CD14-positive monocyte (primary cell): ENCODE measurements around the gene TES. TPM values are rescaled to one million over a fixed set of nuclear protein-coding genes. Genes with fewer than 3 reads are reported as not detected.

Experiments used
- DNase-seq, 3 donors: peaks; one replicate each; pipeline ENCODE4 v3.0.0-alpha.2; 2011 to 2022
- H2AFZ ChIP-seq: 2 replicates; pipeline ENCODE4 v1.6.0; 2012; ENCODE audit warnings: mild to moderate bottlenecking, low read depth, low read length, inconsistent platforms; ENCODE audit not compliant: insufficient read depth, poor library complexity, severe bottlenecking
- H3K27ac ChIP-seq, 2 donors: 1 replicate in 1 of 2; 2 replicates in 1 of 2; pipeline ENCODE4 v1.5.1; 2012 to 2013; ENCODE audit warnings: low read length in 2 of 2, control low read depth in 1 of 2, inconsistent platforms in 1 of 2, low read depth in 1 of 2, mild to moderate bottlenecking in 1 of 2
- H3K27me3 ChIP-seq, 2 donors: one replicate each; pipeline versions ENCODE4 v1.6.0 to v1.6.1; 2011 to 2013; ENCODE audit warnings: low read length in 2 of 2; ENCODE audit not compliant: control insufficient read depth in 2 of 2, insufficient read depth in 2 of 2
- H3K36me3 ChIP-seq, 2 donors: replicated peaks in 1 of 2; 1 replicate in 1 of 2; 2 replicates in 1 of 2; pipeline versions ENCODE4 v1.5.1 to v1.6.1; 2012 to 2013; ENCODE audit warnings: low read length in 2 of 2, control low read depth in 1 of 2, inconsistent platforms in 1 of 2, mild to moderate bottlenecking in 1 of 2; ENCODE audit not compliant: insufficient read depth in 2 of 2, control insufficient read depth in 1 of 2
- H3K4me1 ChIP-seq, 2 donors: 1 replicate in 1 of 2; 2 replicates in 1 of 2; pipeline versions ENCODE4 v1.5.1 to v1.6.1; 2012 to 2013; ENCODE audit warnings: low read length in 2 of 2, control low read depth in 1 of 2, inconsistent platforms in 1 of 2, mild to moderate bottlenecking in 1 of 2, moderate library complexity in 1 of 2; ENCODE audit not compliant: insufficient read depth in 2 of 2, control insufficient read depth in 1 of 2
- H3K4me2 ChIP-seq: replicated peaks from 2 replicates; pipeline ENCODE3; 2012; ENCODE audit warnings: low read length, moderate library complexity, mild to moderate bottlenecking; ENCODE audit not compliant: poor library complexity, severe bottlenecking; ENCODE audit errors: extremely low read depth
- H3K4me3 ChIP-seq, 3 experiments: fragments of 200-600 bp in 1 of 3; sonication (generic) in 1 of 3; replicated peaks in 1 of 3; 1 replicate in 2 of 3; 2 replicates in 1 of 3; pipeline ENCODE4 v1.5.1; 2011 to 2013; ENCODE audit warnings: low read length in 3 of 3, mild to moderate bottlenecking in 3 of 3, control low read depth in 2 of 3, low read depth in 2 of 3, inconsistent platforms in 1 of 3, moderate library complexity in 1 of 3
- H3K79me2 ChIP-seq: 2 replicates; pipeline ENCODE4 v1.6.0; 2012; ENCODE audit warnings: mild to moderate bottlenecking, control low read depth, inconsistent platforms, low read length, moderate library complexity; ENCODE audit not compliant: insufficient read depth
- H3K9ac ChIP-seq: 2 replicates; pipeline ENCODE4 v1.6.0; 2017; ENCODE audit warnings: low read length, mild to moderate bottlenecking; ENCODE audit not compliant: insufficient read depth, poor library complexity, severe bottlenecking
- H3K9me3 ChIP-seq, 2 donors: replicated peaks in 1 of 2; 1 replicate in 1 of 2; 2 replicates in 1 of 2; pipeline versions ENCODE4 v1.5.1 to v1.6.1; 2012 to 2013; ENCODE audit warnings: low read length in 2 of 2, control low read depth in 1 of 2; ENCODE audit not compliant: control insufficient read depth in 1 of 2, insufficient read depth in 1 of 2
- H4K20me1 ChIP-seq: 2 replicates; pipeline ENCODE4 v1.6.0; 2012; ENCODE audit warnings: mild to moderate bottlenecking, low read length, control low read depth, moderate library complexity; ENCODE audit not compliant: insufficient read depth
- H3K27ac Mint-ChIP-seq, 7 donors: one replicate each; pipeline ENCODE4 v1.8.0; 2020; ENCODE audit warnings: mild to moderate bottlenecking in 7 of 7, mixed read lengths in 7 of 7, moderate library complexity in 6 of 7, inconsistent platforms in 2 of 7
- H3K27me3 Mint-ChIP-seq, 3 donors: one replicate each; pipeline ENCODE4 v1.8.0; 2021 to 2022; ENCODE audit warnings: low read depth in 3 of 3, mild to moderate bottlenecking in 3 of 3, mixed read lengths in 3 of 3, moderate library complexity in 3 of 3, inconsistent platforms in 1 of 3
- H3K36me3 Mint-ChIP-seq, 2 donors: one replicate each; pipeline ENCODE4 v1.8.0; 2020; ENCODE audit warnings: mixed read lengths in 2 of 2, inconsistent platforms in 1 of 2, mild to moderate bottlenecking in 1 of 2
- H3K4me1 Mint-ChIP-seq: one replicate; pipeline ENCODE4 v1.8.0; 2020; ENCODE audit warnings: mild to moderate bottlenecking, mixed read lengths
- H3K4me3 Mint-ChIP-seq, 2 donors: one replicate each; pipeline ENCODE4 v1.8.0; 2020; ENCODE audit warnings: mild to moderate bottlenecking in 2 of 2, mixed read lengths in 2 of 2, moderate library complexity in 1 of 2
- H3K9me3 Mint-ChIP-seq, 7 donors: one replicate each; pipeline ENCODE4 v1.8.0; 2020 to 2022; ENCODE audit warnings: mixed read lengths in 7 of 7, mild to moderate bottlenecking in 6 of 7, moderate library complexity in 6 of 7, inconsistent platforms in 2 of 7
- WGBS: methylation state at CpG from one replicate; pipeline ENCODE4 v1.1.5; 2013; ENCODE audit warnings: missing lambda C conversion rate; ENCODE audit not compliant: insufficient coverage; 5-methylcytosine and 5-hydroxymethylcytosine counted together
- intact Hi-C, 2 donors: fragments of 100-400 bp; cut with micrococcal nuclease; formaldehyde crosslinking; loops; one replicate each; pipeline versions ENCODE4 v1.15.0 to v1.15.1; 2023
- polyA plus RNA-seq, 3 donors: library from polyadenylated mRNA; depleted of rRNA in 1 of 3; unstranded in 2 of 3; stranded (reverse) in 1 of 3; fragments of 300-500 nt in 2 of 3; fragments of >200 nt in 1 of 3; fragmentation: Illumina TruSeq in 2 of 3; gene quantifications; 1 replicate in 2 of 3; 2 replicates in 1 of 3; pipeline ENCODE4 v1.2.3, GENCODE V29; 2012 to 2021
- TF ChIP-seq, protein P1 (sequence below): fragments of 200-600 bp; IDR thresholded peaks from one replicate; pipeline ENCODE4 v1.8.0; 2022; ENCODE audit warnings: antibody characterized with exemption, mild to moderate bottlenecking

TES gene
- polyA plus RNA-seq, 3 donors: 61.7 to 104 (median 89.0) TPM

GRCh38 chr7:116218051-116218645 is 7.8 kb downstream of the TES start:
- Histone ChIP-seq H3K4me3 (no peak overlapping the region), H3K4me2 (no peak overlapping the region)

GRCh38 chr7:116218747-116219146 is 8.4 kb downstream of the TES start:
- Histone ChIP-seq H3K36me3 (no peaks in the 10 kb centered on the region), H3K27ac (peak overlapping the region in 1 of 2 donors; percentile 57), H3K79me2 (peaks cover 99% of the 10 kb centered on the region), H3K9me3 (no peaks in the 10 kb centered on the region), H2AFZ (no peak overlapping the region), H3K9ac (no peak overlapping the region), H3K4me2 (no peak overlapping the region), H3K27me3 (no peaks in the 10 kb centered on the region), H3K4me3 (no peak overlapping the region), H3K4me1 (peaks cover 29 to 74% of the 10 kb centered on the region in 2 donors), H4K20me1 (peaks cover 98% of the 10 kb centered on the region)
- H3K36me3 Mint-ChIP-seq: peaks cover 7 to 9% of the 10 kb centered on the region in 2 donors
- WGBS: no CpG with 5 or more reads among the region's 1 CpG
- peaks cover 69% of the 10 kb centered on the region for H3K4me1 Mint-ChIP-seq
- no peaks in the 10 kb centered on the region for H3K27me3 Mint-ChIP-seq
- H3K27ac Mint-ChIP-seq: peak overlapping the region in 3 of 7 donors; percentile 3 to 39 (median 12)
- TF ChIP-seq, protein P1, sequence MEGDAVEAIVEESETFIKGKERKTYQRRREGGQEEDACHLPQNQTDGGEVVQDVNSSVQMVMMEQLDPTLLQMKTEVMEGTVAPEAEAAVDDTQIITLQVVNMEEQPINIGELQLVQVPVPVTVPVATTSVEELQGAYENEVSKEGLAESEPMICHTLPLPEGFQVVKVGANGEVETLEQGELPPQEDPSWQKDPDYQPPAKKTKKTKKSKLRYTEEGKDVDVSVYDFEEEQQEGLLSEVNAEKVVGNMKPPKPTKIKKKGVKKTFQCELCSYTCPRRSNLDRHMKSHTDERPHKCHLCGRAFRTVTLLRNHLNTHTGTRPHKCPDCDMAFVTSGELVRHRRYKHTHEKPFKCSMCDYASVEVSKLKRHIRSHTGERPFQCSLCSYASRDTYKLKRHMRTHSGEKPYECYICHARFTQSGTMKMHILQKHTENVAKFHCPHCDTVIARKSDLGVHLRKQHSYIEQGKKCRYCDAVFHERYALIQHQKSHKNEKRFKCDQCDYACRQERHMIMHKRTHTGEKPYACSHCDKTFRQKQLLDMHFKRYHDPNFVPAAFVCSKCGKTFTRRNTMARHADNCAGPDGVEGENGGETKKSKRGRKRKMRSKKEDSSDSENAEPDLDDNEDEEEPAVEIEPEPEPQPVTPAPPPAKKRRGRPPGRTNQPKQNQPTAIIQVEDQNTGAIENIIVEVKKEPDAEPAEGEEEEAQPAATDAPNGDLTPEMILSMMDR: no peak
- H3K9me3 Mint-ChIP-seq: peaks cover 0 to under 1% (median 0%) of the 10 kb centered on the region in 7 donors
- H3K4me3 Mint-ChIP-seq: no peak overlapping the region
- DNase-seq: no peak
- intact Hi-C loops: loop anchor here in 1 of 2 donors (10.0 kb wide), 2 partner anchors 194 to 1294 kb away; partner anchors contain the start of gene MDFIC

More at GRCh38 chr7:116218051-116218645, 7.8 kb downstream of the TES start:
- Mint-ChIP-seq H3K9me3 (no peaks in the 10 kb centered on the region), H3K4me3 (no peak overlapping the region), H3K27ac (peak overlapping the region in 4 of 7 donors; percentile 12 to 88 (median 29)), H3K4me1 (peaks cover 69% of the 10 kb centered on the region), H3K36me3 (peaks cover 7 to 9% of the 10 kb centered on the region in 2 donors), H3K27me3 (no peaks in the 10 kb centered on the region)
- Histone ChIP-seq H3K79me2 (peaks cover 99% of the 10 kb centered on the region), H3K36me3 (no peaks in the 10 kb centered on the region), H3K27ac (peak overlapping the region in 1 of 2 donors; percentile 57), H3K9me3 (no peaks in the 10 kb centered on the region), H3K27me3 (no peaks in the 10 kb centered on the region), H2AFZ (no peak overlapping the region), H3K9ac (no peak overlapping the region), H4K20me1 (peaks cover 98% of the 10 kb centered on the region), H3K4me1 (peaks cover 33 to 74% of the 10 kb centered on the region in 2 donors)
- DNase-seq: no peak
- no CpG with 5 or more reads among the region's 4 CpGs for WGBS
- TF ChIP-seq, protein P1: no peak
- intact Hi-C loops: loop anchor here in 1 of 2 donors (10.0 kb wide), 2 partner anchors 193 to 1293 kb away; partner anchors contain the start of gene MDFIC
